ENCODE results near the gene KLK12. TPM values are rescaled to one million over a fixed set of nuclear protein-coding genes. Genes with fewer than 3 reads are reported as not detected.

Gene KLK12
- total and polyA plus RNA-seq, 2 donors (not counting 1 experiment from before 2014, with no cell fraction given) = not detected

- Histone ChIP-seq H3K9ac (ENCODE audit: low read length) (no peak overlapping the region), H2AFZ (ENCODE audit: insufficient read depth, low read depth, low read length, poor library complexity, severe bottlenecking) (no peak overlapping the region), H3K4me3 (ENCODE audit: control extremely low read depth in 1 of 5, extremely low read depth in 1 of 5, insufficient read depth in 1 of 5, low read depth in 2 of 5, low read length in 4 of 5) (no peak overlapping the region), H3K27me3 (replicated peaks in 1 of 4; ENCODE audit: control extremely low read depth in 1 of 4, control insufficient read depth in 3 of 4, insufficient read depth in 4 of 4, low read length in 3 of 4) (peaks cover 0 to 4% (median 0%) of the 10 kb centered on the region in 4 experiments), H3K79me2 (ENCODE audit: control insufficient read depth, insufficient read depth, low read length) (no peaks in the 10 kb centered on the region), H3K27ac (ENCODE audit: low read length in 2 of 2) (no peak overlapping the region), H3K9me3 (ENCODE audit: control extremely low read depth in 1 of 3, control insufficient read depth in 2 of 3, insufficient read depth in 1 of 3, low read length in 2 of 3) (peaks cover 0 to 9% (median 0%) of the 10 kb centered on the region in 3 donors), H3K4me1 (ENCODE audit: control insufficient read depth in 2 of 2, insufficient read depth in 2 of 2, low read length in 2 of 2) (no peaks in the 10 kb centered on the region), H3K4me2 (replicated peaks; ENCODE audit: low read depth, low read length, poor library complexity, severe bottlenecking) (no peak overlapping the region), H4K20me1 (ENCODE audit: control insufficient read depth, insufficient read depth, low read length, poor library complexity, severe bottlenecking) (no peaks in the 10 kb centered on the region), H3K36me3 (replicated peaks in 1 of 2; ENCODE audit: control extremely low read depth in 1 of 2, control insufficient read depth in 1 of 2, extremely low read depth in 1 of 2, insufficient read depth in 2 of 2, low read length in 1 of 2) (no peaks in the 10 kb centered on the region)
- CTCF ChIA-PET = no interaction called here
- TF ChIP-seq CTCF (IDR thresholded peaks at IDR 0.05) = no peak
- Mint-ChIP-seq H3K4me1 (no peaks in the 10 kb centered on the region), H3K27me3 (peaks cover 34% of the 10 kb centered on the region), H3K27ac (no peak overlapping the region), H3K4me3 (no peak overlapping the region), H3K9me3 (ENCODE audit: insufficient read depth) (peaks cover 3% of the 10 kb centered on the region)
- DNase-seq = no peak
- intact Hi-C loops (cut with micrococcal nuclease) = no loop called here
- WGBS (ENCODE audit: insufficient coverage) = 83% methylated on average over 10 of the region's 13 CpGs
- POLR2A ChIA-PET = no interaction called here
- no peak for ATAC-seq (ENCODE audit: low read depth)
Observed at GRCh38 chr19:51030631-51031030, 4.2 kb downstream of the KLK12 start.

DNA sequence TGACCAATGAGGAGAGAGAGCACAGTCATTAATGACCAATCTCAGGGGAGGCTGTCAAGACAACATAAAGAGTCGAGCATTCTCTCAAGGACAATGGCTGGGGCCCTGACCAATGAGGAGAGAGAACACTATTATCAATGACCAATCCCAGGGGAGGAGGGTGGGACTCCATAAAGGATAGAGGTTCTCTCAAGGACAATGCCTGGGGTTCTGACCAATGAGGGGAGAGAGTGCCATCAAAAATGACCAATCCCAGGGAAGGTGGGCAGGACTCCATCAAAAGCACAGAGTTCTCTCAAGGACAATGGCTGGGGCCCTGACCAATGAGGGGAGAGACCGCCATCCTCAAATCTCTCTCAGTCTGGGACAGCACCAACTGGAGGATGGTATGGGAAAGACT is 5.1 kb downstream of the KLK12 start:
- H3K27ac Mint-ChIP-seq = no peak overlapping the region
- H3K79me2 ChIP-seq (ENCODE audit: control insufficient read depth, insufficient read depth, low read length) = no peaks in the 10 kb centered on the region
- H3K27me3 ChIP-seq (replicated peaks in 1 of 4; ENCODE audit: control extremely low read depth in 1 of 4, control insufficient read depth in 3 of 4, insufficient read depth in 4 of 4, low read length in 3 of 4) = peaks cover 0 to 4% (median 0%) of the 10 kb centered on the region in 4 experiments
- H3K27ac ChIP-seq (ENCODE audit: low read length in 2 of 2) = no peak overlapping the region
- no peaks in the 10 kb centered on the region for H3K4me1 ChIP-seq (ENCODE audit: control insufficient read depth in 2 of 2, insufficient read depth in 2 of 2, low read length in 2 of 2)
- CTCF ChIA-PET = no interaction called here
- no peak overlapping the region for H3K4me3 Mint-ChIP-seq
- H3K4me2 ChIP-seq (replicated peaks; ENCODE audit: low read depth, low read length, poor library complexity, severe bottlenecking) = no peak overlapping the region
- H3K4me3 ChIP-seq (ENCODE audit: control extremely low read depth in 1 of 5, extremely low read depth in 1 of 5, insufficient read depth in 1 of 5, low read depth in 2 of 5, low read length in 4 of 5) = no peak overlapping the region
- DNase-seq = no peak
- H3K9me3 ChIP-seq (ENCODE audit: control extremely low read depth in 1 of 3, control insufficient read depth in 2 of 3, insufficient read depth in 1 of 3, low read length in 2 of 3) = peaks cover 0 to 9% (median 0%) of the 10 kb centered on the region in 3 donors
- H3K9ac ChIP-seq (ENCODE audit: low read length) = no peak overlapping the region
- no CpG with 5 or more reads among the region's 2 CpGs for WGBS (ENCODE audit: insufficient coverage)
- no peak overlapping the region for H2AFZ ChIP-seq (ENCODE audit: insufficient read depth, low read depth, low read length, poor library complexity, severe bottlenecking)
- H3K36me3 ChIP-seq (replicated peaks in 1 of 2; ENCODE audit: control extremely low read depth in 1 of 2, control insufficient read depth in 1 of 2, extremely low read depth in 1 of 2, insufficient read depth in 2 of 2, low read length in 1 of 2) = no peaks in the 10 kb centered on the region
- peaks cover 3% of the 10 kb centered on the region for H3K9me3 Mint-ChIP-seq (ENCODE audit: insufficient read depth)
- no peaks in the 10 kb centered on the region for H3K4me1 Mint-ChIP-seq
- POLR2A ChIA-PET = no interaction called here
- ATAC-seq (ENCODE audit: low read depth) = no peak
- intact Hi-C loops (cut with micrococcal nuclease) = no loop called here
- no peak for TF ChIP-seq EZH2 (IDR thresholded peaks at IDR 0.05; ENCODE audit: borderline replicate concordance, insufficient read depth, low read depth, low read length, poor library complexity, severe bottlenecking)
- TF ChIP-seq CTCF (IDR thresholded peaks at IDR 0.05) = no peak
- no peaks in the 10 kb centered on the region for H4K20me1 ChIP-seq (ENCODE audit: control insufficient read depth, insufficient read depth, low read length, poor library complexity, severe bottlenecking)
- peaks cover 35% of the 10 kb centered on the region for H3K27me3 Mint-ChIP-seq
